KG1 (cell line): ENCODE results near the gene ASTN2.

ENCODE experiments used
- DNase-seq: peaks from one replicate; lab custom pipeline; 2025; lab: John Stamatoyannopoulos, UW

ASTN2 gene

GRCh38 chr9:116378873-116379272, 1036.0 kb downstream of the ASTN2 start:
- no peak for DNase-seq

- no peak for DNase-seq
These were observed 1037.6 kb downstream of the ASTN2 start for GRCh38 chr9:116377179-116377798.
